WERI-Rb-1 (cell line): ENCODE results near the gene PIP4K2A.

Experiments used
- DNase-seq: peaks from one replicate; pipeline ENCODE4 v3.0.0-alpha.2; 2020
- H3K27ac ChIP-seq: fragments of 250-450 bp; sonication (Bioruptor Pico); 2 replicates; pipeline ENCODE4 v1.5.1; 2020; ENCODE audit warnings: mild to moderate bottlenecking, moderate library complexity
- H3K27me3 ChIP-seq: fragments of 250-450 bp; sonication (Bioruptor Pico); 2 replicates; pipeline ENCODE4 v1.5.1; 2021; ENCODE audit warnings: mild to moderate bottlenecking, low read depth, moderate library complexity; ENCODE audit not compliant: insufficient read depth, severe bottlenecking
- H3K36me3 ChIP-seq: fragments of 250-450 bp; sonication (Bioruptor Pico); 2 replicates; pipeline ENCODE4 v1.5.1; 2020; ENCODE audit warnings: mild to moderate bottlenecking, moderate library complexity
- H3K4me3 ChIP-seq: 2 replicates; pipeline ENCODE4 v1.5.1; 2011; ENCODE audit warnings: low read depth, mild to moderate bottlenecking, control low read depth, low read length
- H3K9me3 ChIP-seq: fragments of 250-450 bp; sonication (Bioruptor Pico); 2 replicates; pipeline ENCODE4 v1.5.1; 2021; ENCODE audit warnings: mild to moderate bottlenecking, moderate library complexity; ENCODE audit not compliant: severe bottlenecking
- TF ChIP-seq, protein P1 (sequence below): IDR thresholded peaks from 2 replicates; pipeline ENCODE4 v1.5.1; 2011; ENCODE audit warnings: low read depth, mild to moderate bottlenecking, control low read depth, inconsistent platforms, low read length

Gene PIP4K2A

DNA sequence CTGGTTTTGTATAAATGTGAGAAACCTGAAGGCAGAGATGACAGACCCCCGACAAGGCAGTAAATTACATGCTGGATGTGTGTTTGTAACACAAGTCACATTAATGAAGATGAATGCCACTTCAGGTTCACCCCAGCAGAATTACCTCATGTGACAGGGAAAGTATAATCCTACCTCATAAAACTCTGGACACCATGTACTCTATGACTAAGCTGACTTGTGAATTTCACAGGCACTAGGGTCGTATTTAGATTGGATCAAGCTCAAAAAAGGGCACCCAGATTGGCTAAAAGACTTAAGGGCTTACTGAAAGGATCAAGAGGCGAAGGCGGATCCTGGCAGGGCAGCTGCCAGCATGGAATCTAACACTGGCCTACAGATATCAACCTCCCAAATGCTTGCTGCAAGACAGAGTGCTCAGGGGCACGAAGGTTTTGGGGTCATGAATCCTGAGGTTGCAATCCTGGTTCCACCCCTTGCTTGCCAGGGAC lies 161.4 kb downstream of the PIP4K2A start:
- Histone ChIP-seq H3K4me3 (no peak overlapping the region), H3K36me3 (no peaks in the 10 kb centered on the region), H3K27me3 (no peaks in the 10 kb centered on the region), H3K9me3 (no peaks in the 10 kb centered on the region), H3K27ac (no peak overlapping the region)
- TF ChIP-seq, protein P1, sequence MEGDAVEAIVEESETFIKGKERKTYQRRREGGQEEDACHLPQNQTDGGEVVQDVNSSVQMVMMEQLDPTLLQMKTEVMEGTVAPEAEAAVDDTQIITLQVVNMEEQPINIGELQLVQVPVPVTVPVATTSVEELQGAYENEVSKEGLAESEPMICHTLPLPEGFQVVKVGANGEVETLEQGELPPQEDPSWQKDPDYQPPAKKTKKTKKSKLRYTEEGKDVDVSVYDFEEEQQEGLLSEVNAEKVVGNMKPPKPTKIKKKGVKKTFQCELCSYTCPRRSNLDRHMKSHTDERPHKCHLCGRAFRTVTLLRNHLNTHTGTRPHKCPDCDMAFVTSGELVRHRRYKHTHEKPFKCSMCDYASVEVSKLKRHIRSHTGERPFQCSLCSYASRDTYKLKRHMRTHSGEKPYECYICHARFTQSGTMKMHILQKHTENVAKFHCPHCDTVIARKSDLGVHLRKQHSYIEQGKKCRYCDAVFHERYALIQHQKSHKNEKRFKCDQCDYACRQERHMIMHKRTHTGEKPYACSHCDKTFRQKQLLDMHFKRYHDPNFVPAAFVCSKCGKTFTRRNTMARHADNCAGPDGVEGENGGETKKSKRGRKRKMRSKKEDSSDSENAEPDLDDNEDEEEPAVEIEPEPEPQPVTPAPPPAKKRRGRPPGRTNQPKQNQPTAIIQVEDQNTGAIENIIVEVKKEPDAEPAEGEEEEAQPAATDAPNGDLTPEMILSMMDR, result no peak
- DNase-seq, result peak; percentile 53

DNA sequence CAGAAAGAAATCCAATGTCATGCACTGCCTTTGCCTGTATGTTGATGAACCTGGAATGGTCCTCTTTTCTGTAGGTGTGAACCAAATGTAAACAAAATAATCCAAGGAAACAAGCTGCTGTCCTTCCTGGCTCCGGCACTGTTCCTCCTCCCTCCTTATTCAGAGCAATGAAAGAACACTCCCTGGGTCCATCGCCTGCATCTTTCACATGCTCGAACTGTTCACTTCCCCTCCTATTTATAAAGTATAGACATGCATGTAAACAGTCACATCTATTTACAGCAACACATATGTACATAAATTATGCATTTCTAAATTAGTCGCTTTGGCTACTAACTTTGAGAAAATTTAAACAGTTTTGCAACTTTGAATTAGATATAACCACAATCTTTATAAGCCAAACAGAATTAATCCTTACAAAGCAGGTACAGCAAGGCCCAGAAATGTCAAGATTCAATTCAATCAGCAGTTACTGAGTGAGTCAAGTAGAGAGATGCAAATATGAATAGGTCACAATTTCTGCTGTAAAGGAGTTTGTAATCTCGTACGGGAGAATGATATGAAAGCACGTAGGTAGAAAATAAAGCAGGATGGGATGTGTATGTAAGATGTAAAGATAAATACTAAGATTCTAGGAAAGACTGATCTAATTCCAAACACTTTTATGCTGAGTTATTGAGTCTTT lies 162.6 kb downstream of the PIP4K2A start:
- Histone ChIP-seq H3K4me3 (no peak overlapping the region), H3K36me3 (no peaks in the 10 kb centered on the region)
- TF ChIP-seq, protein P1, result no peak

DNA sequence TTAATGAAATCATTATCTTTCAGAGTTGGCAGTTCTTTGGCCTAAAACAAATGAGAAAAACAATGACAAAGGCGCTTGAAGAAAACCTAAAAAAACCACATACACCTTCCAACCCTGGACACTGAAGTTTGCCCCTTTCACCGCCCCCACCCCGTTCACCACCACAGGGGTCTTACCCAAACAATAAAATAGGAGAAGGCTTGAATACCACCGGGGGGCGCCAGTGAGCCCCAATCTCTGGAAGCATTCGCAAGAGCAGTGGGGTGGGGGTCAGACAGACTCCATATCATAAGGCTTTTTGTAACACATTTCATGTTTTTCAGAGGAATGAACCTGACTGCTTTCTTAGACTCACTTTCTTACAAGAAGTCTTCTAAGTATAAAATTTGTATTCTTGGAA lies 163.6 kb downstream of the PIP4K2A start:
- Histone ChIP-seq H3K27me3 (no peaks in the 10 kb centered on the region), H3K27ac (no peak overlapping the region), H3K4me3 (no peak overlapping the region), H3K36me3 (no peaks in the 10 kb centered on the region), H3K9me3 (no peaks in the 10 kb centered on the region)
- peak; percentile 56 for DNase-seq
- TF ChIP-seq, protein P1, result peak; percentile 45

More for the DNA sequence above, 162.6 kb downstream of the PIP4K2A start:
- no peaks in the 10 kb centered on the region for H3K9me3 ChIP-seq
- no peak for DNase-seq
- no peak overlapping the region for H3K27ac ChIP-seq
- no peaks in the 10 kb centered on the region for H3K27me3 ChIP-seq

DNA sequence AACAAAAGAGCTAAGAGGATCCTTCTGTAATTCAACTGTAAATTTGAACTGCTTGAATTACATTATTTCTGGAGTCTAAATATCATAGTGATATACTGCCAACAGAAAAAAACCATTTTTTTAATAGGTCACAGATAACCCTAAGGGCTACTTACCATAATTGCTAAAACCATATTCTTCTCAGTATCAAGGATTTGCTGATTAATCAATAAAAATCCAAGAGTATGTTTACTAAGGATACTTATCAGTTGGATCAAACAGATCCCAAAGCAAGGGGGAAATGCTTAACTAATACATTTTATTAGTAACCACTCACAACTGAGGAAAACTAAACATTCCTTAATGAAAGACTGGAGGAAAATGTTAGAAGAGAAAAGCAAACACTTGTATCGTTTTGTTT lies 166.0 kb downstream of the PIP4K2A start:
- Histone ChIP-seq H3K9me3 (no peaks in the 10 kb centered on the region), H3K27ac (no peak overlapping the region), H3K36me3 (no peaks in the 10 kb centered on the region), H3K27me3 (no peaks in the 10 kb centered on the region), H3K4me3 (no peak overlapping the region)
- DNase-seq, result no peak
- TF ChIP-seq, protein P1, result no peak

DNA sequence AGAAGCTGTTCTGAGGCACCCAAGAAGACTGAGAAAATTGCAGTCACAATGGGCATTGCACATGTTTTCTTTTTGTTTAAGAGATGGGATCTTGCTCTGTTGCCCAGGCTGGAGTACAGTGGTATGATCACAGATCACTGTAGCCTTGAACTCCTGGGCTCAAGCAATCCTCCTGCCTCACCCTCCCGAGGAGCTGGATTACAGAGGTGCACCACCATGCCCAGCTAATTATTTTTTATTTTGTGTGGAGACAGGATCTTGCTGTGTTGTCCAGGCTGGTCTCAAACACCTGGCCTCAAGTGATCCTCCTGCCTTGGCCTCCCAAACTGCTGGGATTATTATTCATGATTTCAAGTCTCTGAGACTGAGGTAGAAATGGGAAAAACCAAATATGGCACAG lies 168.7 kb downstream of the PIP4K2A start:
- TF ChIP-seq, protein P1, result no peak
- Histone ChIP-seq H3K9me3 (no peaks in the 10 kb centered on the region), H3K36me3 (no peaks in the 10 kb centered on the region), H3K4me3 (no peak overlapping the region), H3K27ac (no peak overlapping the region), H3K27me3 (no peaks in the 10 kb centered on the region)
- DNase-seq, result no peak
